NOMO-1 (cell line): ENCODE data around the gene PALM.

Experiments used
- DNase-seq, 2 experiments: peaks; one replicate each; lab custom pipeline; 2025; ENCODE audit not compliant: unreplicated experiment in 2 of 2; lab: John Stamatoyannopoulos, UW

Gene PALM

DNA sequence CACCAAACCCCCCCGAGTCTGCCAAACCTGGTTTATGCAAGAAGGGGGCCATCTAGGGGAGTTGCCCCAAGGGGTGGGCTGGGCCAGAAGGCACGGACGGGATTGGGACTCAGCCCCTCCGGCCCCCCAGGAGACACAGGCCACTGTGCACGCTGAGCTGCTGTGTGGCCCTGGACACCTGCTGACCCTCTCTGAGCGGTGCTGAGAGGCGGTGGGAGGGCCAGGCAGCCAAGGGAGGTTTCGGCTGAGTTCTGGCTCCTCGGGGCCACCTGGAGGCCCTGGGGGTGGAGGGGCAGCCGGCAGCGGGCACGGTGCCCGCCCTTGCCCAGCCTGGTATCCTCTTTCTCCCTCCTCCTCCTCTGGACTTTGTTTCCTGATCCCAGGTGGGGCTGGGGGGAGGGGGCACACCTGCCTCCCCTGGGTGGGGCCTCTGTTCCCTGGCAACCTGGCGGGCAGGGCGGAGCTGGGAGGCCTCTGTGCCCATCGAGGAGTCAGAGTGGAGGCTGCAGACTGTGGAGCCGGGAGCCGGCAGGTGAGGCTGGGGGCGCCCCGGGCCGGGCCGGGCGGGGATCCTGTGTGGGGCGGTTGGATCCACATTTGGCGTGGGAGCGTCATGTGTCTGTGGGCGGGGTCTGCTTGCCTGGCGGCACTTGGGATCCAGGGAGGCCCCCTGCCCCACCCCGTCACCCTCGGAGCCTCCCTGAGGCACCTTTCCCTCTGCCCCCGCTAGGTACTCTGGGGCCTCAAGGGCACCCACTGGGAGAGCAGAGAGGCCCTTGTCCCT is 42.1 kb downstream of the PALM start, which contains the start of gene MISP:
Gene MISP (plus strand): TSS at position 473 of the 784 bp plus-strand sequence. CDS start 5,835 bp downstream, outside the sequence.
- DNase-seq = no peak

DNA sequence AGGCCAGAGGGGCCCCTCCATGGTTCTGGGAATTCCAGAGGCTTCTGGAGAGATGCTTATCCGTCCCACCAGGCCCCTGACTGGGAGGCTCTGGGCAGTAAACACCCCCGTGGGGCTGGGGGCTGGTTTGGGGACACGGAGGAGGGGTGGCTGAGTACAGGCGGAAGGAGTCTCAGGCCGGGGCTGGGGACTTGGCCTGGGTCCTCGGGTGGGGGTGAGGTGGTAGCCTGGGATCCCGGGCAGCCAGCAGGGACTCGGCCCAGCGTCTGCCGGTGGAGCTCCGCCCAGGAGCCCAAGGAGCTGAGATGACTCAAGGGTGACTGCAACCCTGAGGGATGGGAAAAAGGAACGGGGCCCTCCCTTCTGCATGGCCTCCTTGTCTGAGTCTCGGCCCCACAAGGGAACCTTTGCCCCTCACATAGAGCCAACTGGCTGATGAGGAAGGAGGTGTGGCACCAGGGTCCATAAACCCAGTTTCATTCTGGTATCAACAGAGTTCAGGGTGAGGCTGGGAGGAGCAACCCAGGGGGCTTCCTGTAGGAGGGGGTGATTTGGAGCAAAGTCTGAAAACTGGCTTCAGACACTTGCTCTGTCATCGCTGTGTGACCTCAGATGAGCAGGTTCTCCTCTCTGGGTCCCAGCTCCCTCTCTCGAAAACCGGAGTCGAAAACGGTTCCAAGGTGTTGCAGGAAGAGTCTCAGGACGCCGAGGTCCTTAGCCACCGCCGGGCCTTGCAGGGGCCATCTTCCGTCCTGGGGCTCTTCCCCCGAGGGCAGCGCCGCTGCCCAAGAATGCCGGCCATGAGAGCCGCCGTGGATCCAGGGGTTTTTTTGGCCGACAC is 43.0 kb downstream of the PALM start:
- DNase-seq = peak; percentile 21 to 37

DNA sequence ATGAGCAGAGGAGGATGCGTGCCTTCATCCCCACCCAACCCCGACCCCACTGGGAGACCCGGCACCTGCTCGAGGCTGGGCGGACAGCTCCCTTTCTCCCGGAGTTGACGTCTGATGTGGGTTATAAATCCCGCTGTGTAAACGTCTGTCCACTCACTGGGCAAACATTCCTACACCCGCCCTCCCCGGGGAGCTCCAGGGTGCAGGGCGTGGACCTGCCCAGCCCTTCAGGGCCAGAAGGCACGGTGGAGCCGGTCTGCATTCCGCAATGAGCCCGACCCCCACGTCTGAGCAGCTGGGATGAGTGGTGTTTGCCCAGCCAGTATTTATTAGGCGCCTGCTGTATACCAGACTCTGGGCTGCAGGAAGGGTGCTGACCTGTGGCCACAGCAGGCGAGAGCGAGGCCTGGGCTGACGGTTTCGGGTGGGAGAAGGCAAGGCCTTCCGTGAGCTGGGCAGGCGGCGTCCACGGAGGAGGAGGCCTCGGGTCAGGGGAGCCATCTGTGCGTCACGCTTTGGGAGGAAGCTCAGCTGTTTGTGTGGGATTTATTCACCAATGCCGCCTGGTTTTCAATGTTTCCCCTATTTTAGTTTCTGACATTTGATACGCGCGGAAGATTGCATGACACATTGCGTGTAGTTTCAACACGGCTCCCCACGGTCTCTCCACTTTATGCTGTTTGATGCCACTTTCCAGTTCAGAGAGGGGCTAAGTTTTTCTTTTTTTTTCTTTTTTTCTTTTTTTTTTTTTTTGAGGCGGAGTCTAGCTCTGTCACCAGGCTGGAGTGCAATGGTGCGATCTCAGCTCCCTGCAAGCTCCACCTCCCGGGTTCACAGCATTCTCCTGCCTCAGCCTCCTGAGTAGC is 44.1 kb downstream of the PALM start:
- DNase-seq = peak; percentile 48 to 81

DNA sequence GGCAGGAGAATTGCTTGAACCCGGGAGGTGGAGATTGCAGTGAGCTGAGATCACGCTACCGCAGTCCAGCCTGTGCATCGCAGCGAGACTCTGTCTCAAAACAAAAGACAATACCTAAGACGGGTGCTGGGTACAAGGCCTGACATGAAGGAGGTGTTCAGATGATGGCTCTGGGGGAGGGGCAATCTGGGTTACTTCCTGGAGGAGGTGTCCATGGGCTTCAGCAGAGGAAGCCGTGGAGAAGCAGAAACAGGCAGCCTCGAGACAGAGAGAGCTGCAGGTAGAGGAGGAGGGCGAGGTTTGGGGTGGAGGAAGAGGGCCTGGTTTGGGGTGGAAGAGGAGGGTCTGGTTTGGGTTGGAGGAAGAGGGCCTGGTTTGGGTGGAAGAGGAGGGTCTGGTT is 45.8 kb downstream of the PALM start:
- no peak for DNase-seq

DNA sequence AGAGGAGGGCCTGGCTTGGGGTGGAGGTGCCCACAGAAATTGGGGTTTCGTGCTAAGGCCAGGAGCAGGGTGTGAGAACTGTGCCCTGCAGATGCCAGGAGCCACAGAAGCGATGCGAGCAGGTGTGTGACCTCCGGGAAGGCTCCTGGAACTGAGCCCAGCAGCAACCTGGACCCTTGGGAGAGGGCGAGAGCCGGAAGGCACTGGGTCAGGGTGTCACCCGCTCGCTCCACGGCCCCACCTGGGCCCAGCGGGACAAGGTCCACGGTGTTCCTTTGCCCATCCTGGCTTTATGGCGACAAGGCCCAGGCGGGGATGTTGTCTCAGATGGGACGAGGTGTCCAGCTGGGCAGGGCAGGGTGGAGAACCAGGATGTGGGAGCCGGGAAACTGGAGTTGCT is 46.3 kb downstream of the PALM start:
- DNase-seq = no peak

DNA sequence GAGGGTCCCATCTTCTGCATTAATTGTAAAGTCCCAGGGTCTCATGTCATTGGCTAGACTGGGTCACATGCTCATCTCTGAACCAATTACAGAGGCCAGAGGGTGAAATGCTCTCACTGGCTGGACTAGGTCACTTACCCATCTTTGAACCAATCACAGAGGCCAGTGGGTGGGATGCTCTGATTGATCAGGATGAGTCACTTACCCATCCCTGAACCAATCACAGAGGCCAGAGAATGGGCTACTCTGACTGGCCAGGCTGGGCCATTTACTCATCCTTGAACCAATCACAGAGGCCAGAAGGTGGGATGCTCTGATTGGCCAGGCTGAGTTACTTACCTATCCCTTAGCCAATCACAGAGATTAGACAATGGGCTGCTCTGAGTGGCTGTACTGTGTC is 47.5 kb downstream of the PALM start:
- no peak for DNase-seq

DNA sequence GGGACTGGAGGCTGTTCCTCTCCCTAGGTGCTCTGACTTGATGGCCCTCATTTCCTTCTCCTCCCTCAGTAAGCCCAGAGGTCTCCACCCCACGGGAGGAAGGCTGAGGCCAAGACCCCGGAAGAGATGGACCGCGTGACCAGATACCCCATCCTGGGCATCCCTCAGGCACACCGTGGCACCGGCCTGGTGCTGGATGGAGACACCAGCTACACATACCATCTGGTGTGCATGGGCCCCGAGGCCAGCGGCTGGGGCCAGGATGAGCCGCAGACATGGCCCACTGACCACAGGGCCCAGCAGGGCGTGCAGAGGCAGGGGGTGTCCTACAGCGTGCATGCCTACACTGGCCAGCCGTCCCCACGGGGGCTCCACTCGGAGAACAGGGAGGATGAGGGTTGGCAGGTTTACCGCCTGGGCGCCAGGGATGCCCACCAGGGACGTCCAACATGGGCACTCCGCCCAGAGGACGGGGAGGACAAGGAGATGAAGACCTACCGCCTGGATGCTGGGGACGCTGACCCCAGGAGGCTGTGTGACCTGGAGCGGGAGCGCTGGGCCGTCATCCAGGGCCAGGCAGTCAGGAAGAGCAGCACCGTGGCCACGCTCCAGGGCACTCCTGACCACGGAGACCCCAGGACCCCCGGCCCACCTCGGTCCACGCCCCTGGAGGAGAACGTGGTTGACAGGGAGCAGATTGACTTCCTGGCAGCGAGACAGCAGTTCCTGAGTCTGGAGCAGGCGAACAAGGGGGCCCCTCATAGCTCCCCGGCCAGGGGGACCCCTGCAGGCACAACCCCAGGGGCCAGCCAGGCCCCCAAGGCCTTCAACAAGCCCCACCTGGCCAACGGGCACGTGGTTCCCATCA is 48.3 kb downstream of the PALM start:
- DNase-seq = no peak

DNA sequence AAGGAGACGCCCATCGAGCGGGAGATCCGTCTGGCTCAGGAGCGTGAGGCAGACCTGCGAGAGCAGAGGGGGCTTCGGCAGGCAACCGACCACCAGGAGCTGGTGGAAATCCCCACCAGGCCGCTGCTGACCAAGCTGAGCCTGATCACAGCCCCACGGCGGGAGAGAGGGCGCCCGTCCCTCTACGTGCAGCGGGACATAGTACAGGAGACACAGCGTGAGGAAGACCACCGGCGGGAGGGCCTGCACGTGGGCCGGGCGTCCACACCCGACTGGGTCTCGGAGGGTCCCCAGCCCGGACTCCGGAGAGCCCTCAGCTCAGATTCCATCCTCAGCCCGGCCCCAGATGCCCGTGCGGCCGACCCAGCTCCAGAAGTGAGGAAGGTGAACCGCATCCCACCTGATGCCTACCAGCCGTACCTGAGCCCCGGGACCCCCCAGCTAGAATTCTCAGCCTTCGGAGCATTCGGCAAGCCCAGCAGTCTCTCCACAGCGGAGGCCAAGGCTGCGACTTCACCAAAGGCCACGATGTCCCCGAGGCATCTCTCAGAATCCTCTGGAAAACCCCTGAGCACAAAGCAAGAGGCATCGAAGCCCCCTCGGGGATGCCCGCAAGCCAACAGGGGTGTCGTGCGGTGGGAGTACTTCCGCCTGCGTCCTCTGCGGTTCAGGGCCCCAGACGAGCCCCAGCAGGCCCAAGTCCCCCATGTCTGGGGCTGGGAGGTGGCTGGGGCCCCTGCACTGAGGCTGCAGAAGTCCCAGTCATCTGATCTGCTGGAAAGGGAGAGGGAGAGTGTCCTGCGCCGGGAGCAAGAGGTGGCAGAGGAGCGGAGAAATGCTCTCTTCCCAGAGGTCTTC is 49.3 kb downstream of the PALM start:
- DNase-seq = no peak

DNA sequence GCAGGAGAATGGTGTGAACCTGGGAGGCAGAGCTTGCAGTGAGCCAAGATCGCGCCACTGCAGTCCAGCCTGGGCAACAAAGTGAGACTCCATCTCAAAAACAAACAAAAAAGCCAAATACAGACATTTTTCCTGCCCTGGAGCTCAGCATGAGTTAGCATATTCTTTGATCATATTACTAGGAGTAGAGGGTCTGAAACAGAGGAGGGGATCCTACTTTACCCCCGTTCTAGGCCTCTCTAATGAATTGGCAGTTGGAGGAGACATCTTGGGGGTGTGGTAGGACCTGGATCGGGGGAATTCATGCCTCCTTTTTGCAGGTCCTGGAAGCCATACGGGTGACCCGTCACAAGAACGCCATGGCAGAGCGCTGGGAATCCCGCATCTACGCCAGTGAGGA is 54.4 kb downstream of the PALM start:
- no peak for DNase-seq

DNA sequence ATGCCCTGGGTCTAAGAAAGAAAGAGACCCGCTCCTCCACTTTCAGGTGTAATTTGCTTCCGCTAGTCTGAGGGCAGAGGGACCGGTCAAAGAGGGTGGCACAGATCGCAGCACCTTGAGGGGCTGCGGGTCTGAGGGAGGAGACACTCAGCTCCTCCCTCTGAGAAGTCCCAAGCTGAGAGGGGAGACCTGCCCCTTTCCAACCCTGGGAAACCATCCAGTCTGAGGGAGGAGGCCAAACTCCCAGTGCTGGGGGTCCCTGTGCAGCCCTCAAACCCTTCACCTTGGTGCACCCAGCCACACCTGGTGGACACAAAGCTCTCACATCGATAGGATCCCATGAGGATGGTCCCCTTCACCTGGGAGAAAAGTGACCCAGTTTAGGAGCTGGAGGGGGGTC is 55.1 kb downstream of the PALM start:
- DNase-seq = no peak

DNA sequence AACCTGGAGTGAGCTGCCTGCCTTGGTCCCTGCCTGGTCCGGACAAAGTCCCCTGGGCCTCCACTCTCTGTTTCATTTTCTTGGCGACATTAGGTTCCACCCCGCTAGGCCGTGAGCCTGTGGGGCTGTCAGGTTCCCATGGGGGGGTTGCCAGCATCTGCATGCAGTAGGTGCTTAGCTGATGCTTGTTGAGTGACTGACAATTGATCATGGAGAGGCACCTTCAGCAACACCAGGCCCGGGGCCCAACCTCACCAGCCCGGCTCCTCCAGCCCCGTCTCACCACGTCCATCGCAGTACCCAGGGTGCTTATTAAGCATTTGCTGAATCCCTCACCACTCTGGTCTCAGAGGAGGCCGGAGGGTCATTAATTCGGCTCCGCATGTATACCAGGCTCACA is 55.6 kb downstream of the PALM start:
- no peak for DNase-seq

DNA sequence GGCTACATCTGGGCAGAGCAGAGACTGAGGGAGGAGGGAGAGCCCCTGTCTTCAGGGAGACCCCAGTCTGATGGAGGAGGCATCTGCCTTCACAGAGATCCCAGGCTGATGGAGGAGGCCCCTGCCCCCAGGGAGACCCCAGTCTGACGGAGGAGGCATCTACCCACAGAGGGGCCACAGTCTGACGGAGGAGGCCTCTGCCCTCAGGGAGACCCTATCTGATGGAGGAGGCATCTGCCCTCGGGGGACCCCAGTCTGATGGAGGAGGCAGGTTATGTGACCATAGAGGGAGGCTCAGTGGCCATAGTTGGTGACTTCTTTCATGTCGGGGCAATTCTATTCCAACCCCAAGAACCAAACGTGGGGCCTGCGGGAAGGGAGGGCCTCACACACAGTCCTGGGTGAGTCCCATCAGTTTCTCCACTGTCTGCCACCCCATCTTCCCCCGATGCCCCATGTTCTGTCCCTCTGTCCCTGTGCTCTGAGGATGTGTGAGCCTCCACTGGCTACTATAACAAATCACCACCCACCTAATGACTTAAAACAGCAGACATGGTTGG is 56.5 kb downstream of the PALM start:
- DNase-seq = no peak

DNA sequence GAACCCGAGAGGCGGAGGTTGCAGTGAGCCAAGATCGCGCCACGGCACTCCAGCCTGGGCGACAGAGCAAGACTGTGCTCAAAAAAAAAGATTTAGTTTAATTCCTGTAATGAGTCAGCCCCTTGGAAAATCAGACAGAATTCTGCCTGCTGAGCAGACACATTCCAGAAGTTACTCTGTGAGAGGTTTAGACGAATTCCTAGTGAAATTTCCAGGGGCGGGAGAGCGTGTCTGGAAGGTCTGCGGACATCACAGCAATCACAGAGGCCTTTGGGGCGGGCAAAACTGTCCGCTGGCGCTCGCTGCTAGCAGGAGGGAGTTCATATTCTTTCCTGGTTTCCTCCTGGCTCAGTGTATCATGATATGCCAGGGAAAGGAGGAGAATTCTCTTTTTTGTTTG is 59.7 kb downstream of the PALM start:
- no peak for DNase-seq

DNA sequence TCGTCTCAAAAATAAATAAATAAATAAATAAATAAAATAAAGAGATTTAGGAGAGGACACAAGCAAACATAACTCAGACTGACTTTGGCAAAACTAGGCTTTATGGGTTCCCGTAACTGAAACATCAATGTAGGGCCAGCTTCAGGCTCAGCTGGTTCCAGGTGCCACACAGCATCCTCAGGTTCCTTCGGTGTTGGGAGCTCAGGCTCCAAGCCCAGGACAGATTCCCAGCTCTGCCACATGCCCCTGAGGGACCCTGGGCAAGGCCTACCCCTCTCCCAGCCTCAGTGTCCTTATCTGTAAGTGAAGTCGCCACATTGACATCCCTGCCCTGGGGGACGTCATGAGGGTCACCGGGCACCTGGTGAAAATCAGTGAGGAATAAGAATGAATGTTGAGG is 60.9 kb downstream of the PALM start:
- no peak for DNase-seq

DNA sequence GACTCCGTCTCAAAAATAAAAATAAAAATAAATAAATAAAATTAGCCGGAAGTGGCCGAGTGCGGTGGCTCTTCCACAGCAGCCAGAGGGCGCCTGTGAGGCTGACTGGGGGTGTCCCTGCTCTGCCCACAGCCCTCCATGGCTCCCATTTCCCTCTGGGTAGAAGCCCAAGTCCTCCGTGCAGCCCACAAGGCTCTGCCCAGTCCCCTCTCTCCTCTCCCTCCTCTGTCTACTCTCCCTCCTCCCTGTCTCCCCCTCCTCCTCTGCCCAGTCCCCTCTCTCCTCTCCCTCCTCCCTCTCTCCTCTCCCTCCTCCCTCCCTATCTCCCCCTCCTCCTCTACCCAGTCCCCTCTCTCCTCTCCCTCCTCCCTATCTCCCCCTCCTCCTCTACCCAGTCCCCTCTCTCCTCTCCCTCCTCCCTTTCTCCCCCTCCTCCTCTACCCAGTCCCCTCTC is 62.6 kb downstream of the PALM start:
- peak; percentile 33 to 46 for DNase-seq

DNA sequence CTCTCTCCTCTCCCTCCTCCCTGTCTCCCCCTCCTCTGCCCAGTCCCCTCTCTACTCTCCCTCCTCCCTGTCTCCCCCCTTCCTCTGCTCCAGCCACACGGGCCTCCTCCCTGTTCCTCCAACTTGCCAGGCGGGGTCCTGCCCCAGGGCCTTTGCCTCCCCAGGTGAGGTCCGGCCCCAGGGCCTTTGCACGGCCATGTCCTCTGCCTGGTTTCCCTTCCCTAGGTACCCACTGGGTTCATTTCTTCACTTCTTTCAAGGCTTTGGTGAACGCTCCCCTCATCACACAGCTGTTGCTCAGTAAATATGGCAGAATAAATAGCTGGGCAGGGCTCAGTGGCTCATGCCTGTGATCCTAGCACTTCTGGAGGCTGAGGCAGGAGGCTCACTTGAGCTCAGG is 63.3 kb downstream of the PALM start:
- DNase-seq = no peak

DNA sequence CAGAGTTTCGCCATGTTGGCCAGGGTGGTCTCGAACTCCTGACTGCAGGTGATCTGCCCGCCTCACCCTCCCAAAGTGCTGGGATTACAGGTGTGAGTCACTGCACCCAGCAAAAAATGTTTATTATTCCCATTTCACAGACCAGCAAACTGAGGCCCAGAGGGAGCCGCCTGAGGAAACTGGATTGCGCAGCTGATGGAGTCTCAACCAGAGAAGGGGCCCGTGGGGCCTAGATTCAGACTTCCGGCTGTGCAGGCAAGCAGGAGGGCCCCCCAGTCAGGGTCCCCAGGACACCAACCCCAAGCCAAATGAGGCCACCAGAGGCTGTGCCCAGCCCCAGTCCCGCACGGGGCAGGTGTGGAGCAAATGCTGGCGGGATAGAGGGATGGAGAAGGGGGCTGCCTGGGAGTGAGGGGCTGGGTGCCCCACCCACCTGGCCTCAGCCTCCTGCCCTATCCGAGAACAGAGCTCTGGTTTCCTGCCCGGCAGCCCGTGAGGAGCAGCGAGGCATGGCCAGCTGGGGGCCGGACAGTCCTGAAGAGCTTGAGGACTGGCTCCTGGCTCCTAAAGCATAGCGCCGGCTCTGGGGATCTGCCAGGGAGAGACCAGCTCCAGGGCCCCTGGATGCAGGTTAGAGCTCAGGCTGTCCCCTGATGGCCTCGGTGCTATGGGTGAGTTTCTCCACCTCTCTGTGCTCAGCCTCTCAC is 64.1 kb downstream of the PALM start:
- DNase-seq = no peak

DNA sequence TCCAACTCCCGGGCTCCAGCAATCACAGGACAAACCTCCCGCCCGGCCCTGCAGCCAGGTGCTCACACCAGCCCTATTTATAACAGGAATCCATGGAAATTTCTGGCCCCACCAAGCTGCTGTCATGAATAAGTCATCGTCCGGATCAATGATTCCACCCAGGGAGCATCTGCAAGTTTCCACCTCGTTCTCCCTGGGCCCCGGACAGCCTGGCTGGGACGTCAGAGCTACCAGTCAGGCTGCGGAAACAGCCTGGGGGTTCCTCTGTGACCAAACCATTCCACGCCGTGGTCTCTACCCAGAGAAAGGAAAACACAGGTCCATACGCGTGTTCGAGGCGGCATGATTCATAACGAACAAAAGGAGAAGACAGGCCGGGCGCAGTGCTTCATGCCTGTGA is 67.8 kb downstream of the PALM start:
- no peak for DNase-seq
